IMR-90 (cell line): ENCODE measurements around the gene ABCC3. TPM values are rescaled to one million over a fixed set of nuclear protein-coding genes. Genes with fewer than 3 reads are reported as not detected.

Source experiments
- ATAC-seq: fragments of 200-7000 bp; cut with Tn5 transposase; 2 replicates; pipeline ENCODE4 v1.9.1; 2020; ENCODE audit warnings: low read depth, mild to moderate bottlenecking, moderate library complexity
- BruUV-seq: library from RNA; stranded (reverse); fragments of 400-500 nt; replicated peaks from 2 replicates; lab custom pipeline; 2021; lab: Mats Ljungman, UMichigan
- CTCF ChIA-PET: fragments of 300-600 bp; formaldehyde crosslinking; extraction: SDS; loops from one replicate; lab custom pipeline; 2021; ENCODE audit warnings: antibody characterized with exemption; lab: Yijun Ruan, JAX
- POLR2A ChIA-PET: fragments of 300-600 bp; sonication (Branson Sonifier 250); formaldehyde crosslinking; loops from one replicate; lab custom pipeline; 2022; ENCODE audit warnings: antibody characterized with exemption; ENCODE audit not compliant: unreplicated experiment; lab: Charles Lee
- DNase-seq: peaks from one replicate; pipeline ENCODE4 v3.0.0; 2013
- H2AFZ ChIP-seq: replicated peaks from 2 replicates; pipeline ENCODE3; 2013; ENCODE audit warnings: low read length, mild to moderate bottlenecking; ENCODE audit not compliant: poor library complexity
- H2AK5ac ChIP-seq: 2 replicates; pipeline ENCODE4 v1.6.1; 2013; ENCODE audit warnings: low read depth, low read length, inconsistent platforms
- H2AK9ac ChIP-seq: replicated peaks from 2 replicates; pipeline ENCODE3; 2013; ENCODE audit warnings: mild to moderate bottlenecking, low read depth, low read length, moderate library complexity; ENCODE audit not compliant: poor library complexity
- H2BK120ac ChIP-seq: 2 replicates; pipeline ENCODE4 v1.6.1; 2013; ENCODE audit warnings: low read depth, low read length, inconsistent platforms
- H2BK15ac ChIP-seq: 3 replicates; pipeline ENCODE4 v1.6.1; 2013; ENCODE audit warnings: low read depth, low read length, inconsistent platforms
- H2BK20ac ChIP-seq: 2 replicates; pipeline ENCODE4 v1.6.1; 2013; ENCODE audit warnings: low read depth, mild to moderate bottlenecking, inconsistent platforms, low read length, moderate library complexity
- H2BK5ac ChIP-seq: 2 replicates; pipeline ENCODE4 v1.6.1; 2013; ENCODE audit warnings: mild to moderate bottlenecking, low read depth, low read length, inconsistent platforms; ENCODE audit not compliant: poor library complexity, severe bottlenecking
- H3K14ac ChIP-seq: replicated peaks from 2 replicates; pipeline ENCODE4 v1.6.1; 2013; ENCODE audit warnings: low read depth, low read length, inconsistent platforms
- H3K18ac ChIP-seq: 2 replicates; pipeline ENCODE4 v1.6.1; 2013; ENCODE audit warnings: low read depth, low read length, control low read depth
- H3K23ac ChIP-seq: 2 replicates; pipeline ENCODE4 v1.6.1; 2013; ENCODE audit warnings: low read depth, low read length, inconsistent platforms
- H3K27ac ChIP-seq: 2 replicates; pipeline ENCODE4 v1.5.1; 2013; ENCODE audit warnings: mild to moderate bottlenecking, control low read depth, low read length; ENCODE audit not compliant: insufficient read depth
- H3K27me3 ChIP-seq: 2 replicates; pipeline ENCODE4 v1.6.1; 2013; ENCODE audit warnings: low read length; ENCODE audit not compliant: control insufficient read depth, insufficient read depth
- H3K36me3 ChIP-seq: 2 replicates; pipeline ENCODE4 v1.6.1; 2013; ENCODE audit warnings: low read length, mixed read lengths; ENCODE audit not compliant: control insufficient read depth, insufficient read depth
- H3K4ac ChIP-seq: 2 replicates; pipeline ENCODE4 v1.6.1; 2013; ENCODE audit warnings: low read depth, low read length, inconsistent platforms
- H3K4me1 ChIP-seq: 2 replicates; pipeline ENCODE4 v1.6.1; 2013; ENCODE audit warnings: low read length, mixed read lengths; ENCODE audit not compliant: control insufficient read depth, insufficient read depth
- H3K4me2 ChIP-seq: 2 replicates; pipeline ENCODE4 v1.6.1; 2013; ENCODE audit warnings: low read depth, mild to moderate bottlenecking, control low read depth, low read length, moderate library complexity
- H3K4me3 ChIP-seq: 2 replicates; pipeline ENCODE4 v1.5.1; 2013; ENCODE audit warnings: low read depth, mild to moderate bottlenecking, control low read depth, low read length, moderate library complexity; ENCODE audit not compliant: insufficient read depth
- H3K56ac ChIP-seq: 2 replicates; pipeline ENCODE4 v1.6.1; 2013; ENCODE audit warnings: low read length, inconsistent platforms; ENCODE audit not compliant: insufficient read depth; ENCODE audit errors: extremely low read depth
- H3K79me1 ChIP-seq, 2 experiments: 2 replicates each; pipeline ENCODE4 v1.6.1; 2013; ENCODE audit warnings: low read length in 2 of 2, inconsistent platforms in 1 of 2, low read depth in 1 of 2
- H3K9ac ChIP-seq: 2 replicates; pipeline ENCODE4 v1.6.1; 2013; ENCODE audit warnings: low read depth, low read length, control low read depth
- H3K9me1 ChIP-seq: 2 replicates; pipeline ENCODE4 v1.6.1; 2013; ENCODE audit warnings: low read length, inconsistent platforms; ENCODE audit not compliant: insufficient read depth
- H3K9me3 ChIP-seq: 2 replicates; pipeline ENCODE4 v1.6.1; 2013; ENCODE audit warnings: low read length; ENCODE audit not compliant: control insufficient read depth, insufficient read depth
- H4K20me1 ChIP-seq: 2 replicates; pipeline ENCODE4 v1.6.1; 2013; ENCODE audit warnings: low read length, inconsistent platforms; ENCODE audit not compliant: insufficient read depth
- H4K5ac ChIP-seq: 2 replicates; pipeline ENCODE4 v1.6.1; 2013; ENCODE audit warnings: mild to moderate bottlenecking, low read depth, low read length, control low read depth
- H4K8ac ChIP-seq, 2 experiments: 2 replicates each; pipeline ENCODE4 v1.6.1; 2013; ENCODE audit warnings: low read depth in 2 of 2, low read length in 2 of 2, control low read depth in 1 of 2, inconsistent platforms in 1 of 2
- H4K91ac ChIP-seq: 2 replicates; pipeline ENCODE4 v1.6.1; 2013; ENCODE audit warnings: low read depth, low read length, inconsistent platforms; ENCODE audit not compliant: insufficient read depth
- CHD1 ChIP-seq: IDR thresholded peaks from 2 replicates; pipeline ENCODE4 v1.6.1; 2012; ENCODE audit warnings: low read depth, low read length, improper control_type of control experiment
- NFE2L2 ChIP-seq: fragments of 150-350 bp; IDR thresholded peaks from 2 replicates; pipeline ENCODE4 v1.6.1; 2016; ENCODE audit warnings: low read depth, mild to moderate bottlenecking, low read length
- POLR2A ChIP-seq: IDR thresholded peaks from 2 replicates; pipeline ENCODE4 v1.6.1; 2012; ENCODE audit warnings: mild to moderate bottlenecking, low read depth, low read length
- whole genome bisulfite sequencing, 2 experiments: methylation state at CpG; one replicate each; pipeline versions ENCODE4 v1.1.5 to v1.1.7; 2013; ENCODE audit warnings: missing lambda C conversion rate in 2 of 2; ENCODE audit not compliant: insufficient read length in 1 of 2; ENCODE audit errors: extremely low coverage in 2 of 2; 5-methylcytosine and 5-hydroxymethylcytosine counted together
- dilution Hi-C: fragments of 300-500 bp; cut with HindIII; formaldehyde crosslinking; loops from one replicate; pipeline ENCODE4 v1.14.3; 2018; ENCODE audit warnings: low sequenced_read_pairs; ENCODE audit not compliant: unreplicated experiment
- in situ Hi-C: fragments of 300-500 bp; cut with MboI; formaldehyde crosslinking; loops from 3 replicates; pipeline ENCODE4 v1.14.3; 2019; ENCODE audit warnings: low sequenced_read_pairs, inconsistent platforms, mixed read lengths
- intact Hi-C: fragments of 100-400 bp; cut with micrococcal nuclease; formaldehyde crosslinking; loops from 2 replicates; pipeline ENCODE4 v1.10.0; 2022
- polyA plus RNA-seq, 3 experiments: library from polyadenylated mRNA; depleted of rRNA; stranded (reverse); fragments of >200 nt; gene quantifications; 2 replicates each; pipeline ENCODE4 v1.2.3, GENCODE V29; 2012; ENCODE audit warnings: low replicate concordance in 1 of 3
- total RNA-seq: library from RNA; depleted of rRNA; stranded (reverse); fragments of >200 nt; gene quantifications from 2 replicates; pipeline ENCODE4 v1.2.3, GENCODE V29; 2012
- TF ChIP-seq, protein P1 (sequence below): fragments of 150-350 bp; IDR thresholded peaks from 2 replicates; pipeline ENCODE4 v1.6.1; 2016; ENCODE audit warnings: low read depth, mild to moderate bottlenecking, low read length, moderate library complexity, borderline replicate concordance

ABCC3 gene
- total and polyA plus RNA-seq, 2 of the 4 experiments (the other 2 are of a cell fraction), result 3.2 to 6.6 TPM

DNA sequence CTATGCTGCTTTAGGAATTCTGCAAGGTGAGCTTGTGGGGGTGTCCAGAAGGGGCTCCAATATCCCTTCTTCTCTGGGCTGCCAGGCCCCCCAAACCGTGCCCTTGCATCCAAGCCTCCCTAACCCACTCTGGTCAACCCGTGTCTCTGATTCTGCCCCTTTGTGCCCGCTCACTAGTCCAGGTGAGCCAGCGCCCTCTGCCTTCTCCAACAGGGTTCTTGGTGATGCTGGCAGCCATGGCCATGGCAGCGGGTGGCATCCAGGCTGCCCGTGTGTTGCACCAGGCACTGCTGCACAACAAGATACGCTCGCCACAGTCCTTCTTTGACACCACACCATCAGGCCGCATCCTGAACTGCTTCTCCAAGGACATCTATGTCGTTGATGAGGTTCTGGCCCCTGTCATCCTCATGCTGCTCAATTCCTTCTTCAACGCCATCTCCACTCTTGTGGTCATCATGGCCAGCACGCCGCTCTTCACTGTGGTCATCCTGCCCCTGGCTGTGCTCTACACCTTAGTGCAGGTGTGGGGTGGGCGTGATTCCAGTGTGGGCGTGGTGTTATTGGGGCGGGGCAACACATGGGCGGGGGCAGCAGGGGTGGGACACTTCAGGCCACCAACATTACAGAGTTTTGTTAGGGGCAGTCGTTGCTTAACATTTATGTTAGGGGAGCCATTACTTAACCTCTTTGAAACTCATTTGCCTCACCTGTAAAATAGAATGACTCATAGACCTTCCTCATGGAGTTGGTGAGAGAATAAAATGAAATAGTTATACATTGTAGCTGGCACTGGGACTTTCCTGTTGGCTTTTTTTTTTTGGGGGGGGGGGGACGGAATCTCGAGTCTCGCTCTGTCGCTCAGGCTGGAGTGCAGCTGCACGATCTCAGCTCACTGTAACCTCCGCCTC is 41.6 kb downstream of the ABCC3 start (continued):
- TF ChIP-seq, protein P1, sequence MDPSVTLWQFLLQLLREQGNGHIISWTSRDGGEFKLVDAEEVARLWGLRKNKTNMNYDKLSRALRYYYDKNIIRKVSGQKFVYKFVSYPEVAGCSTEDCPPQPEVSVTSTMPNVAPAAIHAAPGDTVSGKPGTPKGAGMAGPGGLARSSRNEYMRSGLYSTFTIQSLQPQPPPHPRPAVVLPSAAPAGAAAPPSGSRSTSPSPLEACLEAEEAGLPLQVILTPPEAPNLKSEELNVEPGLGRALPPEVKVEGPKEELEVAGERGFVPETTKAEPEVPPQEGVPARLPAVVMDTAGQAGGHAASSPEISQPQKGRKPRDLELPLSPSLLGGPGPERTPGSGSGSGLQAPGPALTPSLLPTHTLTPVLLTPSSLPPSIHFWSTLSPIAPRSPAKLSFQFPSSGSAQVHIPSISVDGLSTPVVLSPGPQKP, result no peak

DNA sequence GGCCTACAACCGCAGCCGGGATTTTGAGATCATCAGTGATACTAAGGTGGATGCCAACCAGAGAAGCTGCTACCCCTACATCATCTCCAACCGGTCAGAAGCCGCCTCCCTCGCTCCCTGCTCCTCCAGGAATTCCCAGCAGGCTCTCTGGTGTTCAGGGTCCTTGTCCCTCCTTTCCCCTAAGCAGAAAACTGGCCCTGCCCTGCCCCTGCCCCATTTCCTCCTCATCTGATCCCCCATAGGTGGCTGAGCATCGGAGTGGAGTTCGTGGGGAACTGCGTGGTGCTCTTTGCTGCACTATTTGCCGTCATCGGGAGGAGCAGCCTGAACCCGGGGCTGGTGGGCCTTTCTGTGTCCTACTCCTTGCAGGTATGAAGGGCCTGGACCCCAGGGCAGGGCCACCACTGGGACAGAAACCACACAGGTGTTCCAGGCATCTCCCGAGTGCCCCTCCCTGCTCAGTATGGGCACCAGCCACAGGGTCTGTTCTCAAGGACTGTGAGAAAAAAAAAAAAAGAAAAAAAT is 43.2 kb downstream of the ABCC3 start:
- POLR2A ChIA-PET, result no interaction called here

More for the DNA sequence above, 43.2 kb downstream of the ABCC3 start:
- Histone ChIP-seq H3K4me3 (no peak overlapping the region), H3K18ac (no peak overlapping the region), H3K9me3 (no peaks in the 10 kb centered on the region), H2BK15ac (no peak overlapping the region), H3K4me2 (no peak overlapping the region), H2AFZ (no peak overlapping the region), H2BK5ac (no peak overlapping the region), H4K5ac (no peak overlapping the region), H3K14ac (no peak overlapping the region), H2AK9ac (peak overlapping the region; percentile 20), H2AK5ac (no peak overlapping the region), H3K36me3 (peaks cover 2% of the 10 kb centered on the region; the same call in 1 of the 2 replicates), H3K56ac (no peak overlapping the region), H3K23ac (no peak overlapping the region), H2BK120ac (no peak overlapping the region), H4K91ac (no peak overlapping the region), H3K9ac (no peak overlapping the region), H3K79me1 (no peaks in the 10 kb centered on the region), H3K27ac (no peak overlapping the region), H3K9me1 (peaks cover 15% of the 10 kb centered on the region), H4K8ac (no peak overlapping the region), H3K4me1 (peaks cover 5% of the 10 kb centered on the region; the same call in 1 of the 2 replicates), H4K20me1 (no peaks in the 10 kb centered on the region), H3K4ac (no peak overlapping the region), H2BK20ac (no peak overlapping the region), H3K27me3 (no peaks in the 10 kb centered on the region)
- no TSS peak for BruUV-seq
- in situ Hi-C loops (loop anchor here (5.0 kb wide), 1 partner anchor 41 kb away; no protein-coding TSS in a partner anchor), intact Hi-C loops (no loop called here), dilution Hi-C loops (no loop called here)
- TF ChIP-seq CHD1 (no peak), NFE2L2 (no peak), POLR2A (no peak)
- 93% methylated on average over 5 of the region's 12 CpGs; no CpG with 5 or more reads in 1 of the 2 experiments for WGBS, 2 experiments
- CTCF ChIA-PET, result no interaction called here
- DNase-seq (no peak), ATAC-seq (no peak)
